H9 (cell line): ENCODE measurements around the gene KIF5A. TPM values are rescaled to one million over a fixed set of nuclear protein-coding genes. Genes with fewer than 3 reads are reported as not detected.

Source experiments
- DNase-seq: peaks from one replicate; pipeline ENCODE4 v3.0.0-alpha.2; 2017
- H2AFZ ChIP-seq: one replicate; pipeline ENCODE4 v1.6.1; 2013; ENCODE audit warnings: mild to moderate bottlenecking, low read length, control low read depth, moderate library complexity
- H2AK5ac ChIP-seq: 2 replicates; pipeline ENCODE4 v1.6.1; 2013; ENCODE audit warnings: low read length, control low read depth, mixed read lengths; ENCODE audit not compliant: insufficient read length
- H2BK120ac ChIP-seq: one replicate; pipeline ENCODE4 v1.6.1; 2013; ENCODE audit warnings: low read depth, mild to moderate bottlenecking, low read length, control low read depth, inconsistent platforms; ENCODE audit not compliant: poor library complexity, severe bottlenecking
- H2BK12ac ChIP-seq: 2 replicates; pipeline ENCODE4 v1.6.1; 2013; ENCODE audit warnings: low read length, control low read depth, mixed read lengths, low read depth; ENCODE audit not compliant: insufficient read length
- H2BK15ac ChIP-seq: 2 replicates; pipeline ENCODE4 v1.6.1; 2013; ENCODE audit warnings: low read depth, low read length, control low read depth
- H2BK20ac ChIP-seq: one replicate; pipeline ENCODE4 v1.6.1; 2013; ENCODE audit warnings: low read depth, mild to moderate bottlenecking, low read length, control low read depth, inconsistent platforms; ENCODE audit not compliant: poor library complexity, severe bottlenecking
- H2BK5ac ChIP-seq: 2 replicates; pipeline ENCODE4 v1.6.1; 2013; ENCODE audit warnings: low read length, control low read depth, mixed read lengths; ENCODE audit not compliant: insufficient read length
- H3K14ac ChIP-seq: 2 replicates; pipeline ENCODE4 v1.6.1; 2013; ENCODE audit warnings: low read length, control low read depth; ENCODE audit not compliant: insufficient read depth
- H3K18ac ChIP-seq: 2 replicates; pipeline ENCODE4 v1.6.1; 2013; ENCODE audit warnings: low read depth, mild to moderate bottlenecking, mixed read lengths, low read length, control low read depth; ENCODE audit not compliant: insufficient read length
- H3K23ac ChIP-seq: 2 replicates; pipeline ENCODE4 v1.6.1; 2013; ENCODE audit warnings: low read length, control low read depth, mixed read lengths, low read depth; ENCODE audit not compliant: insufficient read length
- H3K23me2 ChIP-seq: 2 replicates; pipeline ENCODE4 v1.6.1; 2013; ENCODE audit warnings: low read depth, mild to moderate bottlenecking, mixed read lengths, low read length, control low read depth; ENCODE audit not compliant: insufficient read length, poor library complexity, severe bottlenecking
- H3K27ac ChIP-seq: 2 replicates; pipeline ENCODE4 v1.5.1; 2013; ENCODE audit warnings: low read length, control low read depth, mixed read lengths, low read depth; ENCODE audit not compliant: insufficient read length
- H3K27me3 ChIP-seq: 2 replicates; pipeline ENCODE4 v1.6.1; 2013; ENCODE audit warnings: low read length, control low read depth, inconsistent platforms; ENCODE audit not compliant: insufficient read depth
- H3K4ac ChIP-seq: 2 replicates; pipeline ENCODE4 v1.6.1; 2013; ENCODE audit warnings: low read depth, mild to moderate bottlenecking, control low read depth, inconsistent platforms, low read length, moderate library complexity
- H3K4me1 ChIP-seq: 2 replicates; pipeline ENCODE4 v1.6.1; 2013; ENCODE audit warnings: low read length, control low read depth, inconsistent platforms; ENCODE audit not compliant: insufficient read depth
- H3K4me2 ChIP-seq: 2 replicates; pipeline ENCODE4 v1.6.1; 2013; ENCODE audit warnings: low read length, control low read depth, mixed read lengths; ENCODE audit not compliant: insufficient read length, insufficient read depth
- H3K56ac ChIP-seq: 2 replicates; pipeline ENCODE4 v1.6.1; 2013; ENCODE audit warnings: low read depth, mild to moderate bottlenecking, mixed read lengths, low read length, control low read depth; ENCODE audit not compliant: insufficient read length
- H3K79me1 ChIP-seq: 2 replicates; pipeline ENCODE4 v1.6.1; 2013; ENCODE audit warnings: low read depth, mild to moderate bottlenecking, moderate library complexity, low read length, control low read depth, inconsistent platforms; ENCODE audit not compliant: insufficient read depth, poor library complexity, severe bottlenecking
- H3K79me2 ChIP-seq: 2 replicates; pipeline ENCODE4 v1.6.1; 2013; ENCODE audit warnings: low read length, control low read depth, inconsistent platforms; ENCODE audit not compliant: insufficient read depth
- H3K9ac ChIP-seq: 2 replicates; pipeline ENCODE4 v1.6.1; 2013; ENCODE audit warnings: low read length, control low read depth, mixed read lengths; ENCODE audit not compliant: insufficient read length; ENCODE audit errors: extremely low read depth
- H3K9me3 ChIP-seq: one replicate; pipeline ENCODE4 v1.6.1; 2013; ENCODE audit warnings: low read depth, low read length, inconsistent platforms; ENCODE audit not compliant: control insufficient read depth
- H3T11ph ChIP-seq: one replicate; pipeline ENCODE4 v1.6.1; 2013; ENCODE audit warnings: mild to moderate bottlenecking, low read length, control low read depth, inconsistent platforms
- H4K20me1 ChIP-seq: one replicate; pipeline ENCODE4 v1.6.1; 2013; ENCODE audit not compliant: control insufficient read depth, insufficient read length, insufficient read depth
- H4K5ac ChIP-seq: 2 replicates; pipeline ENCODE4 v1.6.1; 2013; ENCODE audit warnings: low read depth, mild to moderate bottlenecking, mixed read lengths, low read length, control low read depth; ENCODE audit not compliant: insufficient read length
- H4K8ac ChIP-seq: replicated peaks from 2 replicates; pipeline ENCODE4 v1.6.1; 2013; ENCODE audit warnings: low read length, control low read depth, mixed read lengths, low read depth; ENCODE audit not compliant: insufficient read length
- H4K91ac ChIP-seq: 2 replicates; pipeline ENCODE4 v1.6.1; 2013; ENCODE audit warnings: low read depth, mild to moderate bottlenecking, moderate library complexity, mixed read lengths, low read length, control low read depth; ENCODE audit not compliant: insufficient read length
- H3K27ac Mint-ChIP-seq, 3 experiments: 2 replicates in 2 of 3; 3 replicates in 1 of 3; pipeline ENCODE4 v1.8.0; 2020 to 2021; ENCODE audit warnings: mixed read lengths in 3 of 3, mild to moderate bottlenecking in 1 of 3, moderate library complexity in 1 of 3
- H3K27me3 Mint-ChIP-seq: 2 replicates; pipeline ENCODE4 v1.8.0; 2021; ENCODE audit warnings: low read depth, mild to moderate bottlenecking, moderate library complexity, mixed read lengths
- H3K36me3 Mint-ChIP-seq, 3 experiments: 2 replicates in 2 of 3; 3 replicates in 1 of 3; pipeline ENCODE4 v1.8.0; 2020 to 2021; ENCODE audit warnings: low read depth in 3 of 3, mixed read lengths in 3 of 3; ENCODE audit not compliant: insufficient read depth in 1 of 3
- H3K4me1 Mint-ChIP-seq, 2 experiments: 2 replicates each; pipeline ENCODE4 v1.8.0; 2020; ENCODE audit warnings: mixed read lengths in 2 of 2
- H3K4me3 Mint-ChIP-seq, 2 experiments: 2 replicates in 1 of 2; 3 replicates in 1 of 2; pipeline ENCODE4 v1.8.0; 2020 to 2021; ENCODE audit warnings: mild to moderate bottlenecking in 2 of 2, mixed read lengths in 2 of 2, moderate library complexity in 1 of 2
- H3K9me3 Mint-ChIP-seq, 2 experiments: 2 replicates in 1 of 2; 3 replicates in 1 of 2; pipeline ENCODE4 v1.8.0; 2020; ENCODE audit warnings: mild to moderate bottlenecking in 2 of 2, mixed read lengths in 2 of 2, moderate library complexity in 1 of 2
- WGBS: extraction: QIAGEN DNeasy Blood & Tissue Kit; methylation state at CpG from one replicate; pipeline ENCODE4 v1.1.7; 2013; ENCODE audit warnings: missing lambda C conversion rate, low lambda C conversion rate, mixed read lengths; ENCODE audit not compliant: insufficient read length; ENCODE audit errors: extremely low coverage; 5-methylcytosine and 5-hydroxymethylcytosine counted together
- total RNA-seq: library from RNA; stranded (reverse); gene quantifications from 2 replicates; pipeline ENCODE4 v1.2.1, GENCODE V29; 2021
- TF ChIP-seq, protein P1 (sequence below): fragments of 200-600 bp; sonication (generic); conservative IDR thresholded peaks from 3 replicates; pipeline ENCODE4 v1.8.0; 2021; ENCODE audit warnings: antibody characterized with exemption, mild to moderate bottlenecking

The KIF5A gene
- total RNA-seq, 1 experiment from 2014 or later: 18.5 TPM

DNA sequence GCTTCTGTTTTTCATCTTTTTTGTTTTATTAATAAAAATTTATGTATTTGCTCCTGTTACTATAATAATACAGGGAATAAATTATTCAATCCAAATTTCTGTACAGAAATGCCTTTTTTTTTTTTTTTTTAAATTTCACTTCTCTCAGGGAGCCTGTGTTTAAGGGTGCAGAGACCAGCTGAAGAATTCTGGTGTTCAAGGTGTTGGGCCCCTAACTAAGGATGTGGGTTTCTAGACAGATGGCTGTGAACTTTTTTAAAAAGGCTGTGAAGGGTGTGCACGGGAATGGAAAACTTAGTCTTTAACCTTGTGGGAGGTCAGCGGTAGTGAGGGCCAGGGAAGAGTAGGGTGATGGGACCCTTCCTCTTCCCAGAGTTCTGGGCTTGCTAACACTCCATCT, 53.5 kb downstream of the KIF5A start:
- H3K27ac Mint-ChIP-seq: peak overlapping the region in 2 of 3 experiments; percentile 73 to 94; a peak in 3 of 7 replicates
- TF ChIP-seq, protein P1, sequence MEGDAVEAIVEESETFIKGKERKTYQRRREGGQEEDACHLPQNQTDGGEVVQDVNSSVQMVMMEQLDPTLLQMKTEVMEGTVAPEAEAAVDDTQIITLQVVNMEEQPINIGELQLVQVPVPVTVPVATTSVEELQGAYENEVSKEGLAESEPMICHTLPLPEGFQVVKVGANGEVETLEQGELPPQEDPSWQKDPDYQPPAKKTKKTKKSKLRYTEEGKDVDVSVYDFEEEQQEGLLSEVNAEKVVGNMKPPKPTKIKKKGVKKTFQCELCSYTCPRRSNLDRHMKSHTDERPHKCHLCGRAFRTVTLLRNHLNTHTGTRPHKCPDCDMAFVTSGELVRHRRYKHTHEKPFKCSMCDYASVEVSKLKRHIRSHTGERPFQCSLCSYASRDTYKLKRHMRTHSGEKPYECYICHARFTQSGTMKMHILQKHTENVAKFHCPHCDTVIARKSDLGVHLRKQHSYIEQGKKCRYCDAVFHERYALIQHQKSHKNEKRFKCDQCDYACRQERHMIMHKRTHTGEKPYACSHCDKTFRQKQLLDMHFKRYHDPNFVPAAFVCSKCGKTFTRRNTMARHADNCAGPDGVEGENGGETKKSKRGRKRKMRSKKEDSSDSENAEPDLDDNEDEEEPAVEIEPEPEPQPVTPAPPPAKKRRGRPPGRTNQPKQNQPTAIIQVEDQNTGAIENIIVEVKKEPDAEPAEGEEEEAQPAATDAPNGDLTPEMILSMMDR: no peak
- Histone ChIP-seq H3T11ph (no peak overlapping the region), H4K5ac (no peak overlapping the region), H3K4me1 (peaks cover 3% of the 10 kb centered on the region), H3K56ac (no peak overlapping the region), H3K23me2 (peaks cover 14% of the 10 kb centered on the region), H2BK12ac (no peak overlapping the region), H3K9ac (no peak overlapping the region), H3K23ac (no peak overlapping the region), H3K27me3 (no peaks in the 10 kb centered on the region), H2AFZ (no peak overlapping the region), H2AK5ac (no peak overlapping the region), H3K27ac (no peak overlapping the region), H2BK120ac (no peak overlapping the region), H4K91ac (no peak overlapping the region), H3K79me2 (no peaks in the 10 kb centered on the region), H2BK20ac (no peak overlapping the region), H3K9me3 (no peaks in the 10 kb centered on the region), H4K20me1 (no peaks in the 10 kb centered on the region), H2BK5ac (no peak overlapping the region), H4K8ac (no peak overlapping the region), H3K79me1 (no peaks in the 10 kb centered on the region), H2BK15ac (no peak overlapping the region), H3K18ac (no peak overlapping the region), H3K4me2 (peak overlapping the region; percentile 89), H3K4ac (no peak overlapping the region), H3K14ac (no peak overlapping the region)
- peaks cover 19 to 22% of the 10 kb centered on the region in 2 experiments for H3K4me1 Mint-ChIP-seq
- no peak for DNase-seq
- no peaks in the 10 kb centered on the region for H3K27me3 Mint-ChIP-seq
- no peaks in the 10 kb centered on the region; a peak in 1 of 5 replicates for H3K9me3 Mint-ChIP-seq
- H3K36me3 Mint-ChIP-seq: peaks cover 12 to 59% (median 40%) of the 10 kb centered on the region in 3 experiments
- peak overlapping the region in 1 of 2 experiments; percentile 90; a peak in 1 of 5 replicates for H3K4me3 Mint-ChIP-seq
- no CpG with 5 or more reads among the region's 2 CpGs for WGBS
